Bronchial epithelial cell (primary cell): ENCODE data around the gene CBX7. TPM values are rescaled to one million over a fixed set of nuclear protein-coding genes. Genes with fewer than 3 reads are reported as not detected.

Experiments
- DNase-seq: peaks from one replicate; pipeline ENCODE4 v3.0.0-alpha.2; 2010; ENCODE audit warnings: low read depth
- FAIRE-seq: peaks from 2 replicates; lab custom pipeline; 2011; peaks lifted over from hg19 to GRCh38; lab: Jason Lieb, UNC
- H3K27me3 ChIP-seq: 2 replicates; pipeline ENCODE4 v1.5.1; 2011; ENCODE audit warnings: low read length; ENCODE audit not compliant: control insufficient read depth, insufficient read depth
- H3K36me3 ChIP-seq: 2 replicates; pipeline ENCODE4 v1.5.1; 2011; ENCODE audit warnings: low read length; ENCODE audit not compliant: control insufficient read depth, insufficient read depth
- H3K4me3 ChIP-seq: 2 replicates; pipeline ENCODE4 v1.5.1; 2011; ENCODE audit warnings: mild to moderate bottlenecking, low read depth, low read length, control low read depth
- CTCF ChIP-seq: IDR thresholded peaks from 2 replicates; pipeline ENCODE4 v1.5.1; 2011; ENCODE audit warnings: mild to moderate bottlenecking, moderate library complexity, low read length, control low read depth, inconsistent platforms; ENCODE audit not compliant: insufficient read depth, severe bottlenecking
- total RNA-seq: library from RNA; depleted of rRNA; stranded (reverse); fragments of >200 nt; gene quantifications from 2 replicates; pipeline ENCODE4 v1.2.1, GENCODE V29; 2014

The CBX7 gene
- total RNA-seq, 1 donor from 2014 or later, result 2.1 TPM

- TF ChIP-seq CTCF, result peak; percentile 50
- FAIRE-seq (no peak), DNase-seq (peak; percentile 53)
- H3K36me3 ChIP-seq, result no peaks in the 10 kb centered on the region
- H3K4me3 ChIP-seq, result no peak overlapping the region
- H3K27me3 ChIP-seq, result no peaks in the 10 kb centered on the region
These were observed 34.8 kb downstream of the CBX7 start for GRCh38 chr22:39117585-39118191.

GRCh38 chr22:39115977-39116621 is 36.4 kb downstream of the CBX7 start:
- no peaks in the 10 kb centered on the region for H3K36me3 ChIP-seq
- FAIRE-seq (no peak), DNase-seq (no peak)
- H3K27me3 ChIP-seq, result no peaks in the 10 kb centered on the region
- TF ChIP-seq CTCF, result no peak
- H3K4me3 ChIP-seq, result no peak overlapping the region

- Histone ChIP-seq H3K4me3 (no peak overlapping the region), H3K27me3 (no peaks in the 10 kb centered on the region), H3K36me3 (no peaks in the 10 kb centered on the region)
- DNase-seq, result no peak
- TF ChIP-seq CTCF, result no peak
- no peak for FAIRE-seq
These were observed 36.9 kb downstream of the CBX7 start for GRCh38 chr22:39115570-39115969.

GRCh38 chr22:39114112-39114511 is 38.4 kb downstream of the CBX7 start:
- Histone ChIP-seq H3K27me3 (no peaks in the 10 kb centered on the region), H3K4me3 (no peak overlapping the region), H3K36me3 (no peaks in the 10 kb centered on the region)
- DNase-seq (no peak), FAIRE-seq (no peak)
- TF ChIP-seq CTCF, result no peak

DNA sequence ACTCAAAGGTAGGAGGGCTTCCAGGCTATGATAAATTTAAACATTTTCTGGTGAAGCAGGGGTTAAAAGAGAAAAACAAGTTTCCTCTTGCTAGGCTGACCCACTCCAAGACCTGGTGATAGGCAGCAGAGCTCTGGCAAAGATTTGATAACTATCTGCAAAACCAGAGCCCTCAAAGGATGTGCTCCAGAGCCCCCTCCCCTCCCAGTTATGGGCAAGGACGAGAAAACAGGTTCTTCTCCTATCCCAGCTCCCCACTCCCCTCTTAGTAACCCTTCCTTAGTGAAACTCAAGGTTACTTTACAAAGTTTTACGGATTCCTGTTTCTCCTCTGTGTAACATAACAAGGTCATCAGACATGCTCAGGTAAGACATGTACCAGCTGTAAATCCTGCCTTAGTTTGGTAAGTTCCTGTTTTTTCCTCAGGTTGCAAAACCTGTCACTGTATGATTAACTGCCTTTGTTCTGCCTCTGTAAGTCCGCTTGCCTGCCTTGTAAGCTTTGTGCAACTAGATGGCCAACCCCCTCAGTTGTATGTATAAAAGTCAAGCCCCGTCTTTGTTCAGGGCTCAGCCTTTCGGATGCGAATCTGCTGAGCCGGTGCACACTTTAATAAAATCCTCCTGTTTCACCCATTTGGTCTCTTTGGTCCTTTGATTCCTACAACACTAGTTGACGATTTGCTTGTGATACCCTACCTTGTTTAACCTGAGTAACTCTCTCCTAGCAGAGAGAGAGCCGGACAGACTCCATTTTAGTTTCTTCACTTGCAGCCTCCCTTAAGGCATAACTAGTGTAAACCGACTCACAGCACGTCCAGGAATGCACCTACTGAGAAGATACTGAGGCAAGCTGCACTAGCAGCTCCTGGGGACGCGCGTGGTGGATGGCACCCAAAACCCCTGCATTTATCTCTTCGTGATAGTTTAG is 41.6 kb downstream of the CBX7 start:
- Histone ChIP-seq H3K4me3 (no peak overlapping the region), H3K36me3 (no peaks in the 10 kb centered on the region), H3K27me3 (no peaks in the 10 kb centered on the region)
- no peak for TF ChIP-seq CTCF
- DNase-seq (peak; percentile 81), FAIRE-seq (peak; percentile 23)
